Naive thymus-derived CD4-positive, alpha-beta T cell (primary cell): ENCODE measurements around the gene TEF. TPM values are rescaled to one million over a fixed set of nuclear protein-coding genes. Genes with fewer than 3 reads are reported as not detected.
A peak's percentile ranks its signal among the peaks of the same experiment; 100 is the strongest.

ENCODE experiments used
- ATAC-seq: fragments of 150-1000 bp; cut with Tn5 transposase; 2 replicates; pipeline ENCODE4 v1.10.0; 2021; ENCODE audit warnings: mild to moderate bottlenecking, moderate library complexity
- CTCF ChIA-PET: fragments of 350-600 bp; sonication (Branson Sonifier 250); formaldehyde crosslinking; loops from one replicate; lab custom pipeline; 2021; ENCODE audit warnings: antibody characterized with exemption; lab: Charles Lee
- POLR2A ChIA-PET: fragments of 350-600 bp; sonication (Branson Sonifier 250); formaldehyde crosslinking; loops from one replicate; lab custom pipeline; 2021; ENCODE audit warnings: antibody characterized with exemption, inconsistent platforms; lab: Charles Lee
- DNase-seq, 9 donors: peaks; one replicate each; pipeline versions ENCODE4 v3.0.0 to v3.0.0-alpha.2; 2020 to 2022; ENCODE audit warnings: mixed read lengths in 1 of 9
- H3K27ac ChIP-seq: one replicate; pipeline ENCODE4 v1.7.0; 2013; ENCODE audit warnings: mild to moderate bottlenecking, low read depth, low read length, moderate library complexity
- H3K27me3 ChIP-seq, 2 donors: one replicate each; pipeline ENCODE4 v1.7.0; 2013; ENCODE audit warnings: low read length in 2 of 2, mild to moderate bottlenecking in 2 of 2, moderate library complexity in 2 of 2; ENCODE audit not compliant: control insufficient read depth in 2 of 2, insufficient read depth in 2 of 2
- H3K36me3 ChIP-seq, 3 experiments: 1 replicate in 2 of 3; 2 replicates in 1 of 3; pipeline ENCODE4 v1.7.0; 2013; ENCODE audit warnings: low read length in 3 of 3, mild to moderate bottlenecking in 3 of 3, moderate library complexity in 1 of 3; ENCODE audit not compliant: insufficient read depth in 3 of 3, control insufficient read depth in 2 of 3
- H3K4me1 ChIP-seq, 2 donors: one replicate each; pipeline ENCODE4 v1.7.0; 2013; ENCODE audit warnings: low read length in 2 of 2, mild to moderate bottlenecking in 2 of 2, moderate library complexity in 1 of 2; ENCODE audit not compliant: control insufficient read depth in 2 of 2, insufficient read depth in 2 of 2
- H3K4me3 ChIP-seq: 2 replicates; pipeline ENCODE4 v1.7.0; 2013; ENCODE audit warnings: mild to moderate bottlenecking, low read length
- H3K9me3 ChIP-seq, 3 experiments: 1 replicate in 2 of 3; 2 replicates in 1 of 3; pipeline ENCODE4 v1.7.0; 2013; ENCODE audit warnings: low read length in 3 of 3; ENCODE audit not compliant: control insufficient read depth in 2 of 3
- H3K27ac Mint-ChIP-seq, 9 donors: one replicate each; pipeline ENCODE4 v1.8.0; 2020 to 2022; ENCODE audit warnings: mixed read lengths in 9 of 9, mild to moderate bottlenecking in 8 of 9, moderate library complexity in 5 of 9, inconsistent platforms in 2 of 9
- H3K27me3 Mint-ChIP-seq, 5 donors: one replicate each; pipeline ENCODE4 v1.8.0; 2021 to 2022; ENCODE audit warnings: mixed read lengths in 5 of 5, mild to moderate bottlenecking in 1 of 5
- H3K36me3 Mint-ChIP-seq, 5 donors: one replicate each; pipeline ENCODE4 v1.8.0; 2020 to 2022; ENCODE audit warnings: mixed read lengths in 5 of 5, mild to moderate bottlenecking in 3 of 5, inconsistent platforms in 1 of 5
- H3K4me1 Mint-ChIP-seq, 7 donors: one replicate each; pipeline ENCODE4 v1.8.0; 2020 to 2022; ENCODE audit warnings: mixed read lengths in 7 of 7, mild to moderate bottlenecking in 3 of 7, inconsistent platforms in 1 of 7
- H3K4me3 Mint-ChIP-seq, 10 donors: one replicate each; pipeline ENCODE4 v1.8.0; 2020 to 2022; ENCODE audit warnings: mild to moderate bottlenecking in 10 of 10, mixed read lengths in 10 of 10, moderate library complexity in 6 of 10, inconsistent platforms in 2 of 10
- H3K9me3 Mint-ChIP-seq, 11 donors: one replicate each; pipeline ENCODE4 v1.8.0; 2020 to 2022; ENCODE audit warnings: mixed read lengths in 11 of 11, mild to moderate bottlenecking in 4 of 11, inconsistent platforms in 1 of 11, moderate library complexity in 1 of 11
- intact Hi-C, 2 donors: fragments of 100-400 bp; cut with micrococcal nuclease; formaldehyde crosslinking; loops; one replicate each; pipeline ENCODE4 v1.15.1; 2023
- polyA plus RNA-seq, 2 donors: library from polyadenylated mRNA; unstranded; fragments of 300-500 nt; fragmentation: Illumina TruSeq; gene quantifications; one replicate each; pipeline ENCODE4 v1.2.3, GENCODE V29; 2021
- total RNA-seq, 6 experiments: library from RNA in 5 of 6; stranded (reverse) in 5 of 6; gene quantifications; 1 replicate in 5 of 6; 2 replicates in 1 of 6; pipeline ENCODE4 v1.2.3 and lab custom pipeline; 2021 to 2026

Gene TEF
- total and polyA plus RNA-seq, 7 experiments from 2014 or later: 3.5 to 8.4 (median 6.2) TPM

DNA sequence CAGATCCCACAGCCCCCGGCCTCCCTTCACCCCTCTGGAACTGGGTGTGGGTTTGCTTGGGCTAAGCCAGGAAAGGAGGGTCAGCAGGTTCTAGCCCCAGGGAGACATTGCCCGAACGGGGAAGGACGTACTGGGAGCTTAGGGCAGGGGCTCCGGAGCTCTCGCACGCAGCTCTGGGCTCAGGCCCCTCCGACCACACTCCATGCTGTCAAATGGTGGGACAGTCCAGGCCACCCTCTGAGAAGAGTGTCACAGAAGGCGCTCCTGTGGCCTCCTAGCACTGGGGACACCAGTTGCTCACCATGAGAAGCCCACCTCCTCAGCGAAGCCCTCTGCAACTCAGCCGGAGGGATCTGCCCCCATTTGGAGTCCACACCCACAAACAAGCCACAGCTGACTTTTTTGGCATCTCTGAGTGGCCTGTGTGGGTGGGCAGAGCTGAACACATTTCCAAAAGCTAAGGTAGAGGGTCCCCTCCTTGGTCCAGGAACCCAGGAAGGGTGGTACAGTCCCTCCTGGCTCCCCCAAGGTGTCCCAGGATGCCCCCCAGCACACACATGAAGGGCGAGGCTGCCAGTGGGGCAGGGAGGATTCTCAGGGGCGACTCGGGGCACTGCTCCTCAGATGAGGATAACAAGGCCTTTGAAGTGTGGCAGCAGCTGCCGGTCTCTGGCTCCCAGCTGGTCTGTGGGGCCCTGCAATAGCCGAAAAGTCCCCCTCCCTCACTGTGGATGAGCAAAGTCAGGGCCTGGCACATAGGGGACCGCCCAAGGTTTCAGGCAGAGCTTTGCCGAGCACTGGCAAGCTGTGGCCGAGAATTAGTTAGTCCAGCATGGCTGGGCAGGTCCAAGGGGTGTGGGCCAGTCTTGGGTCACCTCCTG, 13.0 kb upstream of the TEF start:
- peak overlapping the region in 1 of 9 donors; percentile 55 for H3K27ac Mint-ChIP-seq
- ChIA-PET POLR2A (no interaction called here), CTCF (interaction anchor here (0.6 to 1.3 kb wide), 2 partner anchors 32 to 35 kb away, joined by 3 to 6 read pairs; no protein-coding TSS in a partner anchor)

DNA sequence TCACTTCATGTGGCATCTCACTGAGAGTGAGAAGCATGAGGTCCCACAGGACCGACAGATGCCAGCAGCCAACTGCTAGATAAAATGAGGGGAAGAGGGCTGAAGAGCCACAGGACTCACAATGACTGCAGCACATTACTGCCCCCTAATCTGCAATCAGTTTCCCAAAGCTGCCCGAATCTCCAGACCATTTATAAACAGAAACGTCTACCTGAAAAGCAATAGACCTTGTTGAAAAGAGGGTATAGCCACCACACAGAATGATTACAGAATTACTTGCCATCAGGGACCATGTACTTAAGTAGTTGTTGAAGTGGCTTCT, 12.4 kb upstream of the TEF start:
- Histone ChIP-seq H3K27ac (no peak overlapping the region), H3K4me1 (no peaks in the 10 kb centered on the region), H3K27me3 (no peaks in the 10 kb centered on the region), H3K9me3 (no peaks in the 10 kb centered on the region), H3K36me3 (no peaks in the 10 kb centered on the region), H3K4me3 (no peak overlapping the region)
- Mint-ChIP-seq H3K4me1 (peaks cover 0 to 11% (median 3%) of the 10 kb centered on the region in 7 donors), H3K27ac (no peak overlapping the region), H3K36me3 (no peaks in the 10 kb centered on the region), H3K9me3 (no peaks in the 10 kb centered on the region), H3K27me3 (peaks cover 0 to 12% (median 0%) of the 10 kb centered on the region in 5 donors), H3K4me3 (no peak overlapping the region)
- DNase-seq (no peak), ATAC-seq (no peak)
- POLR2A ChIA-PET: no interaction called here
- intact Hi-C loops: no loop called here
- CTCF ChIA-PET: interaction anchor here (0.6 to 1.3 kb wide), 2 partner anchors 31 to 34 kb away, joined by 3 to 6 read pairs; no protein-coding TSS in a partner anchor

More for the DNA sequence above, 13.0 kb upstream of the TEF start:
- H3K9me3 ChIP-seq: no peaks in the 10 kb centered on the region
- H3K4me3 Mint-ChIP-seq: no peak overlapping the region
- H3K27me3 Mint-ChIP-seq: peaks cover 0 to 12% (median 0%) of the 10 kb centered on the region in 5 donors
- H3K4me1 ChIP-seq: no peaks in the 10 kb centered on the region
- no peaks in the 10 kb centered on the region for H3K9me3 Mint-ChIP-seq
- DNase-seq: no peak
- intact Hi-C loops: no loop called here
- H3K4me3 ChIP-seq: no peak overlapping the region
- H3K27ac ChIP-seq: no peak overlapping the region
- peaks cover 0 to 11% (median 3%) of the 10 kb centered on the region in 7 donors for H3K4me1 Mint-ChIP-seq
- no peaks in the 10 kb centered on the region for H3K36me3 ChIP-seq
- ATAC-seq: no peak
- H3K27me3 ChIP-seq: no peaks in the 10 kb centered on the region
- no peaks in the 10 kb centered on the region for H3K36me3 Mint-ChIP-seq

DNA sequence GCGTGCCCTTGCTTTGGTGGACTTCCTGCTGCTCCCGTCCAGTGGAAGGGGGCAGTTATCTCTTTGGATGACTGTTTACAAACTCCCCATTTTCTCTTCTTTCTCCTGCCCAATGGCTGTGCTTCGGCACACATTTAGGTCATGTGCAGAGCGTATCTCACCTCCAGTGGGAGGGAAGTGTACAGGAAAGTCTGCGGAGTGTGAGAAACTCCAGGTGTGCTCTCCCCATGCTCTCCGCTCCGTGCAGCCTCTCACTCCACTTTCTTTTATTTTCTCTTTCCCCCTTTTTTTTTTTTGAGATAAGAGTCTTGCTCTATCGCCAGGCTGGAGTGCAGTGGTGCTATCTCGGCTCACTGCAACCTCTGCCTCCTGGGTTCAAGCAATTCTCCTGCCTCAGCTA, 11.9 kb upstream of the TEF start:
- no peak overlapping the region for H3K27ac ChIP-seq
- intact Hi-C loops: no loop called here
- no peak overlapping the region for H3K4me3 ChIP-seq
- no peaks in the 10 kb centered on the region for H3K36me3 ChIP-seq
- no peaks in the 10 kb centered on the region for H3K9me3 Mint-ChIP-seq
- H3K36me3 Mint-ChIP-seq: no peaks in the 10 kb centered on the region
- peaks cover 0 to 13% (median 3%) of the 10 kb centered on the region in 7 donors for H3K4me1 Mint-ChIP-seq
- peak overlapping the region in 2 of 9 donors; percentile 16 to 43 for H3K27ac Mint-ChIP-seq
- no peak for ATAC-seq
- peaks cover 0 to 12% (median 0%) of the 10 kb centered on the region in 5 donors for H3K27me3 Mint-ChIP-seq
- H3K27me3 ChIP-seq: no peaks in the 10 kb centered on the region
- no peak for DNase-seq
- H3K4me3 Mint-ChIP-seq: no peak overlapping the region
- H3K9me3 ChIP-seq: no peaks in the 10 kb centered on the region
- no peaks in the 10 kb centered on the region for H3K4me1 ChIP-seq
- POLR2A ChIA-PET: no interaction called here
- CTCF ChIA-PET: no interaction called here

DNA sequence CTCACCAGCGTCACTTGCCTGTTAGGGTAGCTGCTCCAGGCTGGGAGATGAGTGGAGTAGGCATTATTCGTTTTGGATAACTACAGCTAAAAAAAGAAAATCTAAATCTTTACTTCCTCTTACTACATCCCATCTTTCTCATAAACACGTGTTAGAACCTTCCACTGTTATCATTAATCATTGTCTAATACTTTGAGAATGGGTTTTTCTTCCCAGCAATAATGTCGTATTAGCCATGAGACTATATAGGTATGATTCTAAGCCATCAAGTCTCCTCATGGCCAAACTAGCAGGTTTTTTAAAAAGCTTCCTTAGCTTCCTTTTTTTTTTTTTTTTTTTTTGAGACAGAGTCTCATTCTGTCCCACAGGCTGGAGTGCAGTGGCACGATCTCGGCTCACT, 3.9 kb upstream of the TEF start:
- CTCF ChIA-PET: interaction anchor here (0.6 to 1.2 kb wide), 3 partner anchors 15 to 530 kb away, joined by 3 read pairs; no protein-coding TSS in a partner anchor

DNA sequence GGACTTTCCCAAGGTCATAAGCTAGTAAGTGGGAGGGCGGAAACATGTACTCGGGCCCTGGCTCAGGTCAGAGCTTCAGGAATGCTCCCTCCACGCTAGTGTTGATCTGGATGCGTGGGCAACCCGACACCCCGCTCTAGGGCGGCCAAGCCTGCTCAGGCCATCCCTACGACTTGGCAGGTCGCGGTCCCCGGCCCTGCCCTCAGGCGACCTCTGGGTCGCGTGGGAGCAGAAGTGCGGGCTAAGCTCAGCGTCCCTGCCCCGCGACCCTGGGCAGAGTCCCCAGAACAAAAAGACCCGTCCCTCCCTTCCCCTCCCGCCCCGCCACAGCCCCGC, 781 bp upstream of the TEF start:
- H3K4me1 Mint-ChIP-seq: peaks cover 5 to 29% (median 19%) of the 10 kb centered on the region in 7 donors
- no peak for DNase-seq
- Histone ChIP-seq H3K36me3 (no peaks in the 10 kb centered on the region), H3K4me3 (peak overlapping the region; percentile 78), H3K27me3 (no peaks in the 10 kb centered on the region), H3K4me1 (peaks cover 5 to 14% of the 10 kb centered on the region in 2 donors), H3K27ac (peak overlapping the region; percentile 95), H3K9me3 (no peaks in the 10 kb centered on the region)
- H3K9me3 Mint-ChIP-seq: no peaks in the 10 kb centered on the region
- peaks cover 0 to 6% (median 0%) of the 10 kb centered on the region in 5 donors for H3K27me3 Mint-ChIP-seq
- intact Hi-C loops: loop anchor here (1.0 to 10.0 kb wide), 20 partner anchors 24 to 1634 kb away; partner anchors contain the start of genes DESI1 (in 2 of the 2), L3MBTL2 (in 2 of the 2), RANGAP1 (in 2 of the 2) and RBX1 (in 2 of the 2)
- H3K4me3 Mint-ChIP-seq: peak overlapping the region in 9 of 10 donors; percentile 75 to 97 (median 94)
- no peak for ATAC-seq
- POLR2A ChIA-PET: interaction anchor here (0.7 to 3.2 kb wide), 19 partner anchors 8 to 744 kb away, joined by 3 to 24 read pairs (median 5); partner anchors contain the start of genes ACO2, MRTFA, PHF5A and PMM1
- H3K27ac Mint-ChIP-seq: peak overlapping the region in 8 of 9 donors; percentile 91 to 98 (median 97)
- no peaks in the 10 kb centered on the region for H3K36me3 Mint-ChIP-seq
- CTCF ChIA-PET: interaction anchor here (1.0 to 3.7 kb wide), 3 partner anchors 10 to 31 kb away, joined by 3 to 15 read pairs (median 5); no protein-coding TSS in a partner anchor

More for the DNA sequence above, 3.9 kb upstream of the TEF start:
- DNase-seq: no peak
- Mint-ChIP-seq H3K36me3 (no peaks in the 10 kb centered on the region), H3K9me3 (no peaks in the 10 kb centered on the region), H3K4me1 (peaks cover 0 to 17% (median 9%) of the 10 kb centered on the region in 7 donors), H3K27ac (peak overlapping the region in 3 of 9 donors; percentile 9 to 58 (median 57)), H3K27me3 (peaks cover 0 to 10% (median 0%) of the 10 kb centered on the region in 5 donors), H3K4me3 (no peak overlapping the region)
- Histone ChIP-seq H3K4me1 (peaks cover 5 to 10% of the 10 kb centered on the region in 2 donors), H3K27ac (no peak overlapping the region), H3K27me3 (no peaks in the 10 kb centered on the region), H3K4me3 (no peak overlapping the region), H3K9me3 (no peaks in the 10 kb centered on the region), H3K36me3 (no peaks in the 10 kb centered on the region)
- POLR2A ChIA-PET: no interaction called here
- ATAC-seq: no peak
- intact Hi-C loops: no loop called here

DNA sequence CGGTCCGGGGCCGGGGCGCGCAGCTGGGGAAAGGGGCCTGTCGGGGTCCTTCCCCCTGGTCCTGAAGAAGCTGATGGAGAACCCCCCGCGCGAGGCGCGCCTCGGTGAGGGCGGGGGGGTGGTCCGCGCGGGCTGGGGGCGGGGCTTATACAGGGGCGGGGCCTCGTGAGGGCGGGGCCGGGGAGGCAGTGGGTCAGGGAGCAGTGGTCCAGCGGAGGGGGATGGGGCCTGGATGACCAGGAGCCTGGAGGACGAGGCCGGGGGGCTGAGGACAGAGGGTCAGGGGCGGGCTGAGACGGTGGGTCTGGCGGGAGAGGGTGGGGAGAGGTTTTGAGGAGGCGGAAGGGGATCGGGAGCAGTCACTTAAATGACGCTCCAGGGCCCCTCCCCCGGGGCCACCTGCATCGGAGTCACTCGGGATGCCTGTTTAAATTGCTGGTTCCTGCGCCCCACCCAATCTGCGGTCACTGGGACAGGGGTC, 396 bp downstream of the TEF start:
- peaks cover 5 to 29% (median 19%) of the 10 kb centered on the region in 7 donors for H3K4me1 Mint-ChIP-seq
- Histone ChIP-seq H3K9me3 (no peaks in the 10 kb centered on the region), H3K4me1 (peaks cover 5 to 14% of the 10 kb centered on the region in 2 donors), H3K27me3 (no peaks in the 10 kb centered on the region), H3K27ac (peak overlapping the region; percentile 95), H3K36me3 (peaks cover 0 to 1% (median 0%) of the 10 kb centered on the region in 3 experiments), H3K4me3 (peak overlapping the region; percentile 86)
- CTCF ChIA-PET: interaction anchor here (0.6 to 3.7 kb wide), 4 partner anchors 18 to 81 kb away, joined by 3 to 15 read pairs (median 4); partner anchors contain the start of gene ZC3H7B
- DNase-seq (peak in 8 of 9 donors; percentile 49 to 74 (median 64)), ATAC-seq (peak; percentile 55)
- intact Hi-C loops: loop anchor here (5.0 to 10.0 kb wide), 2 partner anchors 290 to 1633 kb away; partner anchors contain the start of genes EP300 (in 1 of the 2) and PACSIN2 (in 1 of the 2)
- H3K27me3 Mint-ChIP-seq: peaks cover 0 to 4% (median 0%) of the 10 kb centered on the region in 5 donors
- peak overlapping the region; percentile 90 to 97 (median 94) for H3K4me3 Mint-ChIP-seq
- H3K9me3 Mint-ChIP-seq: no peaks in the 10 kb centered on the region
- H3K36me3 Mint-ChIP-seq: no peaks in the 10 kb centered on the region
- peak overlapping the region; percentile 93 to 98 (median 96) for H3K27ac Mint-ChIP-seq
- POLR2A ChIA-PET: interaction anchor here (0.6 to 3.2 kb wide), 15 partner anchors 9 to 697 kb away, joined by 3 to 24 read pairs (median 6); partner anchors contain the start of genes ACO2, EP300, PHF5A and RANGAP1
